ENCODE measurements around the gene TRIM9.
"Not testable (repeated sequence)": the region's sequence is repeated elsewhere in the genome, so short reads cannot be mapped to it uniquely, and the experiment has no call there.

DNA sequence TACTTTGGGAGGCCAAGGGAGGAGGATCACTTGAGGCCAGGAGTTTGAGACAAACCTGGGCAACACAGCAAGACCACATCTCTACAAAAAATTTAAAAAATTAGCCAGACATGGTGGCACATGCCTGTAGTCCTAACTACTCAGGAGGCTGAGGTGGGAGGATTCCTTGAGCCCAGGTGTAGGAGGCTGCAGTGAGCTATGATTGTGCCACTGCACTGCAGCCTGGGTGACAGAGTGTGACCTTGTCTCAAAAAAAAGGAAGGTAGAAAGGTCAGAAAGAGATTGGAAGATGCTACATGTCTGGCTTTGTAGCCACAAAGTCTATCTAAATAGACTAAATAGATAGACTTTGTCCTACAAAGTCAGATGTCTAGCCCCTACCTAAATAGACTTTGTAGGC is 100.7 kb downstream of the TRIM9 start:
- not testable (repeated sequence) for TF ChIP-seq POLR2AphosphoS5 (IDR thresholded peaks at IDR 0.05; ENCODE audit: control insufficient read depth, insufficient read depth, low read depth, low read length)
- TF ChIP-seq, protein P1, sequence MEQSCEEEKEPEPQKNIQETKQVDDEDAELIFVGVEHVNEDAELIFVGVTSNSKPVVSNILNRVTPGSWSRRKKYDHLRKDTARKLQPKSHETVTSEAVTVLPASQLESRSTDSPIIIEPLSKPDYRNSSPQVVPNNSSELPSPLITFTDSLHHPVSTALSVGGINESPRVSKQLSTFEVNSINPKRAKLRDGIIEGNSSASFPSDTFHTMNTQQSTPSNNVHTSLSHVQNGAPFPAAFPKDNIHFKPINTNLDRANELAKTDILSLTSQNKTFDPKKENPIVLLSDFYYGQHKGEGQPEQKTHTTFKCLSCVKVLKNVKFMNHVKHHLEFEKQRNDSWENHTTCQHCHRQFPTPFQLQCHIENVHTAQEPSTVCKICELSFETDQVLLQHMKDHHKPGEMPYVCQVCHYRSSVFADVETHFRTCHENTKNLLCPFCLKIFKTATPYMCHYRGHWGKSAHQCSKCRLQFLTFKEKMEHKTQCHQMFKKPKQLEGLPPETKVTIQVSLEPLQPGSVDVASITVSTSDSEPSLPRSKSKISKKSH (CRISPR knock-in tag; IDR thresholded peaks at IDR 0.05), result not testable (repeated sequence)

Measured in K562 (cell line).